Heart left ventricle (tissue), 13 donors: ENCODE data around the gene PSPH.

Experiments used
- CTCF ChIP-seq, 12 donors: fragments of 200-600 bp; sonication (generic) in 4 of 12; IDR thresholded peaks; one replicate each; pipeline versions ENCODE4 v1.5.0 to v1.8.0; 2018 to 2022; ENCODE audit warnings: antibody characterized with exemption in 12 of 12, mild to moderate bottlenecking in 5 of 12
- POLR2A ChIP-seq, 2 donors: fragments of 450-650 bp; IDR thresholded peaks; one replicate each; pipeline ENCODE4 v1.6.1; 2017; ENCODE audit warnings: antibody characterized with exemption in 2 of 2, mild to moderate bottlenecking in 2 of 2, moderate library complexity in 2 of 2
- donor health status: ischemic (EF 13 %, LVEDD 7.1; RV severe dilation, severe dysfunction).
- donor health status: DM: no; HTN: yes; CAD: no.
- donor health status: DM: no; HTN: no; CAD: no.
- donor health status: ischemic (EF 25% LVEDD 6.9; RV normal size, moderate dysfunction).
- donor health status: ischemic (EF 25% LVEDD 5.7; RV mildly dilated, moderate dysfunction).
- donor health status: ischemic (EF 35%, LVEDD 5.7; RV mildly dilated, moderate dysfunction).
- donor health status: nonischemic (EF 11% LVEDD 7.7; RV severe dilation, severe dysfunction).
- donor health status: DM: yes; HTN: yes; CAD: no.
- donor health status: PGD.
- donor health status: ischemic (EF 29% LVEDD 5.4; RV normal size, mild dysfunction).
- donor health status: nonischemic (EF 23%, LVEDD 6.1; RV moderate dilation, normal function).

- TF ChIP-seq POLR2A (IDR thresholded peaks at IDR 0.05) (no peak), CTCF (IDR thresholded peaks at IDR 0.05) (no peak)
Observed at GRCh38 chr7:55980266-55980665, 71.0 kb downstream of the PSPH start.
